Measurements from ENCODE around the gene CERKL. TPM values are rescaled to one million over a fixed set of nuclear protein-coding genes. Genes with fewer than 3 reads are reported as not detected.

CERKL gene
- total RNA-seq, 1 donor from 2014 or later: not detected

Other genes with a start within 250 kb of the CERKL start
- gene ITGA4, start 199.7 kb downstream of the CERKL start, total RNA-seq: 98.5 and 118 TPM in 2 replicates
- not detected in 2 replicates for gene NEUROD1, start 23.4 kb upstream of the CERKL start, total RNA-seq
- gene ITPRID2, start 234.6 kb upstream of the CERKL start, total RNA-seq: 51.6 and 54.2 TPM in 2 replicates